Measurements from ENCODE around the gene TAS2R7.

The TAS2R7 gene

GRCh38 chr12:10783252-10783651 lies 19.2 kb downstream of the TAS2R7 start:
- Mint-ChIP-seq H3K4me1 (ENCODE audit: low read depth) (no peaks in the 10 kb centered on the region), H3K36me3 (ENCODE audit: low read depth) (no peaks in the 10 kb centered on the region), H3K27ac (no peak overlapping the region), H3K9me3 (no peaks in the 10 kb centered on the region), H3K4me3 (no peak overlapping the region), H3K27me3 (peaks cover 11% of the 10 kb centered on the region)

- Mint-ChIP-seq H3K4me3 (no peak overlapping the region), H3K27ac (no peak overlapping the region), H3K27me3 (peaks cover 16% of the 10 kb centered on the region), H3K9me3 (no peaks in the 10 kb centered on the region), H3K4me1 (ENCODE audit: low read depth) (no peaks in the 10 kb centered on the region), H3K36me3 (ENCODE audit: low read depth) (no peaks in the 10 kb centered on the region)
Measured at GRCh38 chr12:10779103-10779502, 23.3 kb downstream of the TAS2R7 start.

- no peaks in the 10 kb centered on the region for H3K9me3 Mint-ChIP-seq
- peaks cover 64% of the 10 kb centered on the region for H3K27me3 Mint-ChIP-seq
- no peaks in the 10 kb centered on the region for H3K36me3 Mint-ChIP-seq (ENCODE audit: low read depth)
- H3K4me3 Mint-ChIP-seq: no peak overlapping the region
- no peaks in the 10 kb centered on the region for H3K4me1 Mint-ChIP-seq (ENCODE audit: low read depth)
- no peak overlapping the region for H3K27ac Mint-ChIP-seq
Measured at GRCh38 chr12:10771132-10771733, 31.2 kb downstream of the TAS2R7 start.

GRCh38 chr12:10759657-10760056 lies 42.8 kb downstream of the TAS2R7 start:
- H3K36me3 Mint-ChIP-seq (ENCODE audit: low read depth): peaks cover 8% of the 10 kb centered on the region
- peaks cover 11% of the 10 kb centered on the region for H3K9me3 Mint-ChIP-seq
- H3K4me3 Mint-ChIP-seq: no peak overlapping the region
- peaks cover 65% of the 10 kb centered on the region for H3K27me3 Mint-ChIP-seq
- no peak overlapping the region for H3K27ac Mint-ChIP-seq
- no peaks in the 10 kb centered on the region for H3K4me1 Mint-ChIP-seq (ENCODE audit: low read depth)

- peaks cover 8% of the 10 kb centered on the region for H3K36me3 Mint-ChIP-seq (ENCODE audit: low read depth)
- no peak overlapping the region for H3K27ac Mint-ChIP-seq
- no peaks in the 10 kb centered on the region for H3K4me1 Mint-ChIP-seq (ENCODE audit: low read depth)
- peaks cover 61% of the 10 kb centered on the region for H3K27me3 Mint-ChIP-seq
- peaks cover 11% of the 10 kb centered on the region for H3K9me3 Mint-ChIP-seq
- H3K4me3 Mint-ChIP-seq: no peak overlapping the region
Measured at GRCh38 chr12:10756194-10756593, 46.2 kb downstream of the TAS2R7 start.

- H3K4me3 Mint-ChIP-seq: no peak overlapping the region
Measured at GRCh38 chr12:10753059-10753458, 49.4 kb downstream of the TAS2R7 start.

More at GRCh38 chr12:10753059-10753458, 49.4 kb downstream of the TAS2R7 start:
- Mint-ChIP-seq H3K27ac (no peak overlapping the region), H3K36me3 (ENCODE audit: low read depth) (peaks cover 8% of the 10 kb centered on the region), H3K9me3 (peaks cover 11% of the 10 kb centered on the region), H3K4me1 (ENCODE audit: low read depth) (peaks cover 15% of the 10 kb centered on the region), H3K27me3 (peaks cover 39% of the 10 kb centered on the region)
